CD14-positive monocyte (primary cell): ENCODE results near the gene LARP1B. TPM values are rescaled to one million over a fixed set of nuclear protein-coding genes. Genes with fewer than 3 reads are reported as not detected.
A peak's percentile ranks its signal among the peaks of the same experiment; 100 is the strongest.

Source experiments
- DNase-seq, 3 donors: peaks; one replicate each; pipeline ENCODE4 v3.0.0-alpha.2; 2011 to 2022
- H2AFZ ChIP-seq: 2 replicates; pipeline ENCODE4 v1.6.0; 2012; ENCODE audit warnings: mild to moderate bottlenecking, low read depth, low read length, inconsistent platforms; ENCODE audit not compliant: insufficient read depth, poor library complexity, severe bottlenecking
- H3K27ac ChIP-seq, 2 donors: 1 replicate in 1 of 2; 2 replicates in 1 of 2; pipeline ENCODE4 v1.5.1; 2012 to 2013; ENCODE audit warnings: low read length in 2 of 2, control low read depth in 1 of 2, inconsistent platforms in 1 of 2, low read depth in 1 of 2, mild to moderate bottlenecking in 1 of 2
- H3K27me3 ChIP-seq, 2 donors: one replicate each; pipeline versions ENCODE4 v1.6.0 to v1.6.1; 2011 to 2013; ENCODE audit warnings: low read length in 2 of 2; ENCODE audit not compliant: control insufficient read depth in 2 of 2, insufficient read depth in 2 of 2
- H3K36me3 ChIP-seq, 2 donors: replicated peaks in 1 of 2; 1 replicate in 1 of 2; 2 replicates in 1 of 2; pipeline versions ENCODE4 v1.5.1 to v1.6.1; 2012 to 2013; ENCODE audit warnings: low read length in 2 of 2, control low read depth in 1 of 2, inconsistent platforms in 1 of 2, mild to moderate bottlenecking in 1 of 2; ENCODE audit not compliant: insufficient read depth in 2 of 2, control insufficient read depth in 1 of 2
- H3K4me1 ChIP-seq, 2 donors: 1 replicate in 1 of 2; 2 replicates in 1 of 2; pipeline versions ENCODE4 v1.5.1 to v1.6.1; 2012 to 2013; ENCODE audit warnings: low read length in 2 of 2, control low read depth in 1 of 2, inconsistent platforms in 1 of 2, mild to moderate bottlenecking in 1 of 2, moderate library complexity in 1 of 2; ENCODE audit not compliant: insufficient read depth in 2 of 2, control insufficient read depth in 1 of 2
- H3K4me2 ChIP-seq: replicated peaks from 2 replicates; pipeline ENCODE3; 2012; ENCODE audit warnings: low read length, moderate library complexity, mild to moderate bottlenecking; ENCODE audit not compliant: poor library complexity, severe bottlenecking; ENCODE audit errors: extremely low read depth
- H3K4me3 ChIP-seq, 3 experiments: fragments of 200-600 bp in 1 of 3; sonication (generic) in 1 of 3; replicated peaks in 1 of 3; 1 replicate in 2 of 3; 2 replicates in 1 of 3; pipeline ENCODE4 v1.5.1; 2011 to 2013; ENCODE audit warnings: low read length in 3 of 3, mild to moderate bottlenecking in 3 of 3, control low read depth in 2 of 3, low read depth in 2 of 3, inconsistent platforms in 1 of 3, moderate library complexity in 1 of 3
- H3K79me2 ChIP-seq: 2 replicates; pipeline ENCODE4 v1.6.0; 2012; ENCODE audit warnings: mild to moderate bottlenecking, control low read depth, inconsistent platforms, low read length, moderate library complexity; ENCODE audit not compliant: insufficient read depth
- H3K9ac ChIP-seq: 2 replicates; pipeline ENCODE4 v1.6.0; 2017; ENCODE audit warnings: low read length, mild to moderate bottlenecking; ENCODE audit not compliant: insufficient read depth, poor library complexity, severe bottlenecking
- H3K9me3 ChIP-seq, 2 donors: replicated peaks in 1 of 2; 1 replicate in 1 of 2; 2 replicates in 1 of 2; pipeline versions ENCODE4 v1.5.1 to v1.6.1; 2012 to 2013; ENCODE audit warnings: low read length in 2 of 2, control low read depth in 1 of 2; ENCODE audit not compliant: control insufficient read depth in 1 of 2, insufficient read depth in 1 of 2
- H4K20me1 ChIP-seq: 2 replicates; pipeline ENCODE4 v1.6.0; 2012; ENCODE audit warnings: mild to moderate bottlenecking, low read length, control low read depth, moderate library complexity; ENCODE audit not compliant: insufficient read depth
- H3K27ac Mint-ChIP-seq, 7 donors: one replicate each; pipeline ENCODE4 v1.8.0; 2020; ENCODE audit warnings: mild to moderate bottlenecking in 7 of 7, mixed read lengths in 7 of 7, moderate library complexity in 6 of 7, inconsistent platforms in 2 of 7
- H3K27me3 Mint-ChIP-seq, 3 donors: one replicate each; pipeline ENCODE4 v1.8.0; 2021 to 2022; ENCODE audit warnings: low read depth in 3 of 3, mild to moderate bottlenecking in 3 of 3, mixed read lengths in 3 of 3, moderate library complexity in 3 of 3, inconsistent platforms in 1 of 3
- H3K36me3 Mint-ChIP-seq, 2 donors: one replicate each; pipeline ENCODE4 v1.8.0; 2020; ENCODE audit warnings: mixed read lengths in 2 of 2, inconsistent platforms in 1 of 2, mild to moderate bottlenecking in 1 of 2
- H3K4me1 Mint-ChIP-seq: one replicate; pipeline ENCODE4 v1.8.0; 2020; ENCODE audit warnings: mild to moderate bottlenecking, mixed read lengths
- H3K4me3 Mint-ChIP-seq, 2 donors: one replicate each; pipeline ENCODE4 v1.8.0; 2020; ENCODE audit warnings: mild to moderate bottlenecking in 2 of 2, mixed read lengths in 2 of 2, moderate library complexity in 1 of 2
- H3K9me3 Mint-ChIP-seq, 7 donors: one replicate each; pipeline ENCODE4 v1.8.0; 2020 to 2022; ENCODE audit warnings: mixed read lengths in 7 of 7, mild to moderate bottlenecking in 6 of 7, moderate library complexity in 6 of 7, inconsistent platforms in 2 of 7
- WGBS: methylation state at CpG from one replicate; pipeline ENCODE4 v1.1.5; 2013; ENCODE audit warnings: missing lambda C conversion rate; ENCODE audit not compliant: insufficient coverage; 5-methylcytosine and 5-hydroxymethylcytosine counted together
- intact Hi-C, 2 donors: fragments of 100-400 bp; cut with micrococcal nuclease; formaldehyde crosslinking; loops; one replicate each; pipeline versions ENCODE4 v1.15.0 to v1.15.1; 2023
- polyA plus RNA-seq, 3 donors: library from polyadenylated mRNA; depleted of rRNA in 1 of 3; unstranded in 2 of 3; stranded (reverse) in 1 of 3; fragments of 300-500 nt in 2 of 3; fragments of >200 nt in 1 of 3; fragmentation: Illumina TruSeq in 2 of 3; gene quantifications; 1 replicate in 2 of 3; 2 replicates in 1 of 3; pipeline ENCODE4 v1.2.3, GENCODE V29; 2012 to 2021
- TF ChIP-seq, protein P1 (sequence below): fragments of 200-600 bp; IDR thresholded peaks from one replicate; pipeline ENCODE4 v1.8.0; 2022; ENCODE audit warnings: antibody characterized with exemption, mild to moderate bottlenecking

The LARP1B gene
- polyA plus RNA-seq, 3 donors: 3.0 to 5.7 (median 3.7) TPM

- 95% methylated on average over 2 of the region's 2 CpGs for WGBS
- no peak for DNase-seq
- Histone ChIP-seq H3K9ac (no peak overlapping the region), H3K4me3 (no peak overlapping the region), H2AFZ (no peak overlapping the region), H3K36me3 (no peaks in the 10 kb centered on the region), H3K27me3 (no peaks in the 10 kb centered on the region), H3K79me2 (no peaks in the 10 kb centered on the region), H3K4me1 (no peaks in the 10 kb centered on the region), H3K27ac (no peak overlapping the region), H3K9me3 (no peaks in the 10 kb centered on the region), H3K4me2 (no peak overlapping the region), H4K20me1 (no peaks in the 10 kb centered on the region)
- peaks cover 0 to 13% (median 5%) of the 10 kb centered on the region in 7 donors for H3K9me3 Mint-ChIP-seq
- H3K36me3 Mint-ChIP-seq: peaks cover 9 to 14% of the 10 kb centered on the region in 2 donors
- intact Hi-C loops: no loop called here
- no peak overlapping the region for H3K4me3 Mint-ChIP-seq
- H3K27me3 Mint-ChIP-seq: no peaks in the 10 kb centered on the region
- H3K27ac Mint-ChIP-seq: no peak overlapping the region
- TF ChIP-seq, protein P1, sequence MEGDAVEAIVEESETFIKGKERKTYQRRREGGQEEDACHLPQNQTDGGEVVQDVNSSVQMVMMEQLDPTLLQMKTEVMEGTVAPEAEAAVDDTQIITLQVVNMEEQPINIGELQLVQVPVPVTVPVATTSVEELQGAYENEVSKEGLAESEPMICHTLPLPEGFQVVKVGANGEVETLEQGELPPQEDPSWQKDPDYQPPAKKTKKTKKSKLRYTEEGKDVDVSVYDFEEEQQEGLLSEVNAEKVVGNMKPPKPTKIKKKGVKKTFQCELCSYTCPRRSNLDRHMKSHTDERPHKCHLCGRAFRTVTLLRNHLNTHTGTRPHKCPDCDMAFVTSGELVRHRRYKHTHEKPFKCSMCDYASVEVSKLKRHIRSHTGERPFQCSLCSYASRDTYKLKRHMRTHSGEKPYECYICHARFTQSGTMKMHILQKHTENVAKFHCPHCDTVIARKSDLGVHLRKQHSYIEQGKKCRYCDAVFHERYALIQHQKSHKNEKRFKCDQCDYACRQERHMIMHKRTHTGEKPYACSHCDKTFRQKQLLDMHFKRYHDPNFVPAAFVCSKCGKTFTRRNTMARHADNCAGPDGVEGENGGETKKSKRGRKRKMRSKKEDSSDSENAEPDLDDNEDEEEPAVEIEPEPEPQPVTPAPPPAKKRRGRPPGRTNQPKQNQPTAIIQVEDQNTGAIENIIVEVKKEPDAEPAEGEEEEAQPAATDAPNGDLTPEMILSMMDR: no peak
- H3K4me1 Mint-ChIP-seq: peaks cover 4% of the 10 kb centered on the region
Measured at GRCh38 chr4:128186623-128187022, 125.5 kb downstream of the LARP1B start.

DNA sequence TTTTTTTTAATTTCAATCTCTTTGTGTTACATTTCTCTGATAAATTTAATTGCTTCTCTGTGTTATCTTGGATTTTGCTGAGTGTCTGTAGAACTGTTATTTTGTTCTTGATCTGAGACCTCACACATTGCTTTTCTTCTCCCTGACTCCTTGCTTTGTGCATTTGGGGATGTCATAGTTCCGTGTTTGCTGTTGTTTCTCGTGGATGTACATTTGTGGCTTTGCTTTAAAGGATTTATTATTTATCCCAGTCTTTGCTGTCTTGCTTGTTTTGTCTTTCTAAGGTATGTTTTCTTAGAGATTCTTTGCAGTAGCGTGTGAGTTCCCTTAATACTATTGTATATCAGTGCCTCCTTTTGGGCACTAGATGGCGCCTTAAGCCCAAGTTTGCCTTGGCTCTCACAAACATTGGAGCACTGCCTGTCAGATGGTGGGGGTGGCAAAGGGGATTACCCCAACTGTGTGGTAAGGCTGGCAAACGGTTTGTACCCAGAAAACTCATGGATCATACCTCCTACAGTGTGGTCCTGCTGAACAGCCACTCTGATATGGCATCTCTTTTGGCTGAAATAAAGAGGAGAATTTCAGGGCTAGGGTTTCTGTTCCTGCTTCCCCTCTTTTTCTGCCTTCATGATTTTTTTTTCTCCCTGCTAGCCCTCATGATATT is 130.1 kb downstream of the LARP1B start:
- DNase-seq: peak; percentile 65 to 79 (median 71)
- Histone ChIP-seq H3K36me3 (no peaks in the 10 kb centered on the region), H3K27ac (no peak overlapping the region), H3K9ac (no peak overlapping the region), H3K79me2 (no peaks in the 10 kb centered on the region), H4K20me1 (no peaks in the 10 kb centered on the region), H3K9me3 (no peaks in the 10 kb centered on the region), H3K4me1 (no peaks in the 10 kb centered on the region), H2AFZ (peak overlapping the region; percentile 23), H3K27me3 (no peaks in the 10 kb centered on the region), H3K4me3 (no peak overlapping the region), H3K4me2 (no peak overlapping the region)
- intact Hi-C loops: no loop called here
- Mint-ChIP-seq H3K27me3 (peaks cover 0 to 2% (median 0%) of the 10 kb centered on the region in 3 donors), H3K4me3 (no peak overlapping the region), H3K4me1 (peaks cover 4% of the 10 kb centered on the region), H3K36me3 (peaks cover 3% of the 10 kb centered on the region in 2 donors), H3K27ac (no peak overlapping the region), H3K9me3 (peaks cover 0 to 8% (median 3%) of the 10 kb centered on the region in 7 donors)
- WGBS: no CpG with 5 or more reads among the region's 5 CpGs
- TF ChIP-seq, protein P1: peak; percentile 87
